ENCODE data around the gene HNF1B. TPM values are rescaled to one million over a fixed set of nuclear protein-coding genes. Genes with fewer than 3 reads are reported as not detected.

The HNF1B gene
- total RNA-seq, 2 experiments from 2014 or later: not detected

GRCh38 chr17:37659925-37660324 is 84.9 kb downstream of the HNF1B start:
- BruUV-seq (replicated peaks): no TSS peak
- Histone ChIP-seq H3K9me2 (ENCODE audit: insufficient read depth, low read length) (no peaks in the 10 kb centered on the region), H3K79me2 (ENCODE audit: insufficient read depth, low read depth, low read length) (no peaks in the 10 kb centered on the region), H3K4me1 (ENCODE audit: insufficient read depth, low read length, poor library complexity, severe bottlenecking) (no peaks in the 10 kb centered on the region), H2AFZ (ENCODE audit: low read length) (no peak overlapping the region), H3K27ac (ENCODE audit: low read depth, low read length, poor library complexity, severe bottlenecking) (no peak overlapping the region), H3K36me3 (ENCODE audit: insufficient read depth, low read length) (no peaks in the 10 kb centered on the region), H3K9me3 (ENCODE audit: low read length) (no peaks in the 10 kb centered on the region), H3K4me2 (ENCODE audit: low read length) (no peak overlapping the region), H4K20me1 (ENCODE audit: insufficient read depth, low read length) (no peaks in the 10 kb centered on the region), H3K4me3 (ENCODE audit: low read depth, low read length, poor library complexity, severe bottlenecking) (no peak overlapping the region)
- ChIA-PET CTCF (ENCODE audit: unreplicated experiment) (no interaction called here), POLR2A (no interaction called here)
- TF ChIP-seq CTCF (conservative IDR thresholded peaks at IDR 0.05; ENCODE audit: low read length) (no peak), EZH2phosphoT487 (IDR thresholded peaks at IDR 0.05; ENCODE audit: borderline replicate concordance, low read depth, low read length) (no peak)
- intact Hi-C loops (cut with micrococcal nuclease; ENCODE audit: unreplicated experiment): no loop called here
- DNase-seq (ENCODE audit: low spot score): no peak

GRCh38 chr17:37657202-37657601 is 87.7 kb downstream of the HNF1B start:
- Histone ChIP-seq H3K9me3 (ENCODE audit: low read length) (no peaks in the 10 kb centered on the region), H2AFZ (ENCODE audit: low read length) (no peak overlapping the region), H4K20me1 (ENCODE audit: insufficient read depth, low read length) (no peaks in the 10 kb centered on the region), H3K9me2 (ENCODE audit: insufficient read depth, low read length) (no peaks in the 10 kb centered on the region), H3K36me3 (ENCODE audit: insufficient read depth, low read length) (no peaks in the 10 kb centered on the region), H3K4me1 (ENCODE audit: insufficient read depth, low read length, poor library complexity, severe bottlenecking) (no peaks in the 10 kb centered on the region), H3K4me2 (ENCODE audit: low read length) (no peak overlapping the region), H3K4me3 (ENCODE audit: low read depth, low read length, poor library complexity, severe bottlenecking) (no peak overlapping the region), H3K27ac (ENCODE audit: low read depth, low read length, poor library complexity, severe bottlenecking) (no peak overlapping the region), H3K79me2 (ENCODE audit: insufficient read depth, low read depth, low read length) (no peaks in the 10 kb centered on the region)
- CTCF ChIA-PET (ENCODE audit: unreplicated experiment): no interaction called here
- no peak for TF ChIP-seq CTCF (conservative IDR thresholded peaks at IDR 0.05; ENCODE audit: low read length)
- TF ChIP-seq EZH2phosphoT487 (IDR thresholded peaks at IDR 0.05; ENCODE audit: borderline replicate concordance, low read depth, low read length): no peak
- POLR2A ChIA-PET: no interaction called here
- intact Hi-C loops (cut with micrococcal nuclease; ENCODE audit: unreplicated experiment): no loop called here
- DNase-seq (ENCODE audit: low spot score): no peak
- BruUV-seq (replicated peaks): no TSS peak

- no TSS peak for BruUV-seq (replicated peaks)
- Histone ChIP-seq H3K36me3 (ENCODE audit: insufficient read depth, low read length) (no peaks in the 10 kb centered on the region), H3K9me3 (ENCODE audit: low read length) (no peaks in the 10 kb centered on the region), H3K27ac (ENCODE audit: low read depth, low read length, poor library complexity, severe bottlenecking) (no peak overlapping the region), H3K4me2 (ENCODE audit: low read length) (no peak overlapping the region), H3K4me3 (ENCODE audit: low read depth, low read length, poor library complexity, severe bottlenecking) (no peak overlapping the region), H3K9me2 (ENCODE audit: insufficient read depth, low read length) (no peaks in the 10 kb centered on the region), H3K79me2 (ENCODE audit: insufficient read depth, low read depth, low read length) (no peaks in the 10 kb centered on the region), H2AFZ (ENCODE audit: low read length) (no peak overlapping the region), H3K4me1 (ENCODE audit: insufficient read depth, low read length, poor library complexity, severe bottlenecking) (no peaks in the 10 kb centered on the region), H4K20me1 (ENCODE audit: insufficient read depth, low read length) (no peaks in the 10 kb centered on the region)
- intact Hi-C loops (cut with micrococcal nuclease; ENCODE audit: unreplicated experiment): no loop called here
- POLR2A ChIA-PET: no interaction called here
- no peak for TF ChIP-seq EZH2phosphoT487 (IDR thresholded peaks at IDR 0.05; ENCODE audit: borderline replicate concordance, low read depth, low read length)
- no peak for TF ChIP-seq CTCF (conservative IDR thresholded peaks at IDR 0.05; ENCODE audit: low read length)
- DNase-seq (ENCODE audit: low spot score): no peak
- CTCF ChIA-PET (ENCODE audit: unreplicated experiment): no interaction called here
These were observed 93.0 kb downstream of the HNF1B start for GRCh38 chr17:37651849-37652248.
